ENCODE data around the gene TBX5.

GRCh38 chr12:114361992-114362391, 44.0 kb downstream of the TBX5 start:
- TF ChIP-seq CTCF (IDR thresholded peaks at IDR 0.05) (no peak), POLR2A (IDR thresholded peaks at IDR 0.05) (no peak)
